Measurements from ENCODE around the gene TTC16.

- TF ChIP-seq, protein P1, sequence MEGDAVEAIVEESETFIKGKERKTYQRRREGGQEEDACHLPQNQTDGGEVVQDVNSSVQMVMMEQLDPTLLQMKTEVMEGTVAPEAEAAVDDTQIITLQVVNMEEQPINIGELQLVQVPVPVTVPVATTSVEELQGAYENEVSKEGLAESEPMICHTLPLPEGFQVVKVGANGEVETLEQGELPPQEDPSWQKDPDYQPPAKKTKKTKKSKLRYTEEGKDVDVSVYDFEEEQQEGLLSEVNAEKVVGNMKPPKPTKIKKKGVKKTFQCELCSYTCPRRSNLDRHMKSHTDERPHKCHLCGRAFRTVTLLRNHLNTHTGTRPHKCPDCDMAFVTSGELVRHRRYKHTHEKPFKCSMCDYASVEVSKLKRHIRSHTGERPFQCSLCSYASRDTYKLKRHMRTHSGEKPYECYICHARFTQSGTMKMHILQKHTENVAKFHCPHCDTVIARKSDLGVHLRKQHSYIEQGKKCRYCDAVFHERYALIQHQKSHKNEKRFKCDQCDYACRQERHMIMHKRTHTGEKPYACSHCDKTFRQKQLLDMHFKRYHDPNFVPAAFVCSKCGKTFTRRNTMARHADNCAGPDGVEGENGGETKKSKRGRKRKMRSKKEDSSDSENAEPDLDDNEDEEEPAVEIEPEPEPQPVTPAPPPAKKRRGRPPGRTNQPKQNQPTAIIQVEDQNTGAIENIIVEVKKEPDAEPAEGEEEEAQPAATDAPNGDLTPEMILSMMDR (IDR thresholded peaks at IDR 0.05; ENCODE audit: poor library complexity): no peak
- TF ChIP-seq EZH2 (IDR thresholded peaks at IDR 0.05; ENCODE audit: borderline replicate concordance) (no peak), EZH2phosphoT487 (IDR thresholded peaks at IDR 0.05; ENCODE audit: low read depth, severe bottlenecking, unreplicated experiment) (no peak)
Observed at GRCh38 chr9:127667127-127667844, 48.6 kb upstream of the TTC16 start.

Data from hepatocyte (in vitro differentiated cells).